HL-60 (cell line): Measurements from ENCODE around the gene RYR3.

Source experiments
- CTCF ChIP-seq: IDR thresholded peaks from one replicate; pipeline ENCODE4 v1.5.1; 2011; ENCODE audit warnings: low read length, control low read depth, inconsistent platforms; ENCODE audit not compliant: insufficient read depth
- GABPA ChIP-seq: IDR thresholded peaks from 2 replicates; pipeline ENCODE4 v1.6.1; 2012; ENCODE audit warnings: low read depth
- POLR2AphosphoS5 ChIP-seq: IDR thresholded peaks from 2 replicates; pipeline ENCODE4 v1.6.1; 2012; ENCODE audit warnings: low read depth
- REST ChIP-seq: IDR thresholded peaks from 2 replicates; pipeline ENCODE4 v1.6.1; 2012; ENCODE audit warnings: low read depth; ENCODE audit not compliant: insufficient replicate concordance

GRCh38 chr15:33330931-33331330 lies 20.2 kb downstream of the RYR3 start:
- TF ChIP-seq CTCF (no peak), GABPA (no peak), POLR2AphosphoS5 (no peak), REST (no peak)
